Progenitor cell of endocrine pancreas (in vitro differentiated cells): ENCODE measurements around the gene FNBP1. TPM values are rescaled to one million over a fixed set of nuclear protein-coding genes. Genes with fewer than 3 reads are reported as not detected.

Experiments
- DNase-seq: peaks from one replicate; pipeline ENCODE4 v3.0.0; 2021; ENCODE audit warnings: low spot score; ENCODE audit not compliant: unreplicated experiment
- H3K27ac Mint-ChIP-seq: 2 replicates; pipeline ENCODE4 v1.8.0; 2021; ENCODE audit warnings: mild to moderate bottlenecking, moderate library complexity, mixed read lengths
- H3K27me3 Mint-ChIP-seq: 2 replicates; pipeline ENCODE4 v1.8.0; 2021; ENCODE audit warnings: mixed read lengths
- H3K36me3 Mint-ChIP-seq: 2 replicates; pipeline ENCODE4 v1.8.0; 2022; ENCODE audit warnings: mixed read lengths; ENCODE audit not compliant: insufficient read depth
- H3K4me1 Mint-ChIP-seq: 2 replicates; pipeline ENCODE4 v1.8.0; 2021; ENCODE audit warnings: low read depth, mixed read lengths
- H3K4me3 Mint-ChIP-seq: 2 replicates; pipeline ENCODE4 v1.8.0; 2021; ENCODE audit warnings: low read depth, mild to moderate bottlenecking, moderate library complexity, mixed read lengths
- H3K9me3 Mint-ChIP-seq: 2 replicates; pipeline ENCODE4 v1.8.0; 2021; ENCODE audit warnings: low read depth, mixed read lengths
- CTCF ChIP-seq: fragments of 200-600 bp; sonication (generic); IDR thresholded peaks from one replicate; pipeline ENCODE4 v1.5.0; 2021; ENCODE audit warnings: antibody characterized with exemption, mild to moderate bottlenecking; ENCODE audit not compliant: unreplicated experiment
- total RNA-seq: library from RNA; stranded (reverse); gene quantifications from 2 replicates; pipeline ENCODE4 v1.2.1, GENCODE V29; 2021

The FNBP1 gene
- total RNA-seq, 1 donor from 2014 or later, result 44.1 TPM

DNA sequence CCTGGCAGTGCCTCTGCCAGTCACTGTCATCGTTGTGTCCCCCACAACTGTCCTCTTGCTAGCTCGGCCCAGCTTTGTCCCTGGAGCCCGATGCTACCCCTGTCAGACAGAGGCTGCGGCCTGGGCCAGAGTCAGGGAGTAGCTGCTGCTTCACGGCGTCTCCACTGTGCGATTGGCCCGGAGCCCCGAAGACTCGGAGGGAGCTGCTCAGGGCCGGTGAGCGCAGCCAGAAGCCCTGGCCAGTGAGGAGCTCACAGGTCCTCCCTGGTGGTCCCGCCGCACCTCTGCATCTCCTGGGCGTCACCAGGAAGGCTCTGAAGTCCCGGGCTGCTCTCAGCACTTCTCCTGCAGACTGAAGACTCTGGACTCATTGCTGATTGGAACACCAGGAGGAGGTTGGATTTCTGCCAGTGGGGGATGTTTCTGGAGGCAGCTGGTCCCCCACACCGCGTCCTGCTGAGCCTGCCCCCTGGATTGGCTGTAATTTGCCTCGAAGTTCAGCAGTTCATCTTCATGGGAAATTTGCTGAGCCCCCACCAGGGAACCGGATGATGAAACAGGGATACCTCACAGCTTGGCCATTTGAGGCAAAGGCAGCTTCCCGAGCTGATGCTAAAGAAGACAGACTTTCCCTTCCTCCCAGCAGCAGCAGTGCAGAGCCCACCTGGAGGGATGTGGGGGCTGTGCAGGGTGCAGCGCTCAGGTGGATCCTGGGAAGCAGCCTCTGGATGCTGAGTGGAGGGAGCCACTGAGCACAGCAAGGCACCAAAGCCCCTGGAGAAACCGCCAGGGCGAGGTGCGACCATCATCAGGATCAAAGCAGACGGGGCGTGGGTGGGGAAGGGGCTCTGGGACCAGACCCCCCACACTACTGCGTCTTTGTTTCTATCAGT lies 162.1 kb downstream of the FNBP1 start:
- peaks cover 11% of the 10 kb centered on the region for H3K4me1 Mint-ChIP-seq
- H3K27me3 Mint-ChIP-seq, result no peaks in the 10 kb centered on the region
- no peaks in the 10 kb centered on the region for H3K36me3 Mint-ChIP-seq
- no peak overlapping the region for H3K27ac Mint-ChIP-seq
- H3K4me3 Mint-ChIP-seq, result no peak overlapping the region
- no peaks in the 10 kb centered on the region for H3K9me3 Mint-ChIP-seq
- DNase-seq, result no peak
- TF ChIP-seq CTCF, result no peak

DNA sequence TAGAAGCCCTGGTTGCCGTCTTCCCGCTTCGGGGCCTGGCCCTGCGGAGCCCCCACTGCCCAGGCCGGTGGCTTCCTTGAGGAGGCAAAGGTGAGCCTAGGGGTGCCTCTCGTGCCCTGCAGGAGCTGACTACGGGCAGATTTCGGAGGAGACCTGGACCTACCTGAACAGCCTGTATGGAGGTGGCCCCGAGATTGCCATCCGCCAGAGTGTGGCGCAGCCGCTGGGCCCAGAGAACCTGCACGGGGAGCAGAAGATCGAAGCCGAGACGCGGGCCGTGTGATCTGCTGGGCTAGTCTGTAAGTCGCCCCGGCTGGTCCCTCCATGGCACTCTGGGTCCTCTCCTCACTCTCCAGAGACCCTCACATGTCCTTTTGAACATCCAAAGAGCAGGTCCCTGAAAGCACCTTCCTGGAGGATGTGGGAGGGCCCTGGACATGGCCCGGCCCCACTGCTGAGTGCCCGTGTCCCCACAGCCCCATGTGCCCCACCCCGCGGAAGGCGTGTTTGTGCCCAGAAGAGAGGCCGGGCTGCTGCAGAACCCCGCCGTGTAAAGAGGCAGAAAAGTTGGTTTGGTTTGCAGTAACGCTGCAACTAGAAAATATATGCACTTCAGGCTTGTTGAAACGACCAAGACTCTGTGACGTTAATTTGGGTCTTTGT lies 162.9 kb downstream of the FNBP1 start:
- no peak for DNase-seq
- H3K27me3 Mint-ChIP-seq, result no peaks in the 10 kb centered on the region
- H3K4me3 Mint-ChIP-seq, result no peak overlapping the region
- no peak for TF ChIP-seq CTCF
- no peaks in the 10 kb centered on the region for H3K36me3 Mint-ChIP-seq
- no peaks in the 10 kb centered on the region for H3K9me3 Mint-ChIP-seq
- H3K4me1 Mint-ChIP-seq, result peaks cover 10% of the 10 kb centered on the region
- H3K27ac Mint-ChIP-seq, result no peak overlapping the region

- H3K27ac Mint-ChIP-seq, result no peak overlapping the region
- no peak for DNase-seq
- H3K4me3 Mint-ChIP-seq, result no peak overlapping the region
- no peak for TF ChIP-seq CTCF
- H3K27me3 Mint-ChIP-seq, result no peaks in the 10 kb centered on the region
- no peaks in the 10 kb centered on the region for H3K9me3 Mint-ChIP-seq
- H3K4me1 Mint-ChIP-seq, result peaks cover 3% of the 10 kb centered on the region
- peaks cover 1% of the 10 kb centered on the region for H3K36me3 Mint-ChIP-seq
Observed at GRCh38 chr9:129879103-129879699, 163.8 kb downstream of the FNBP1 start.

DNA sequence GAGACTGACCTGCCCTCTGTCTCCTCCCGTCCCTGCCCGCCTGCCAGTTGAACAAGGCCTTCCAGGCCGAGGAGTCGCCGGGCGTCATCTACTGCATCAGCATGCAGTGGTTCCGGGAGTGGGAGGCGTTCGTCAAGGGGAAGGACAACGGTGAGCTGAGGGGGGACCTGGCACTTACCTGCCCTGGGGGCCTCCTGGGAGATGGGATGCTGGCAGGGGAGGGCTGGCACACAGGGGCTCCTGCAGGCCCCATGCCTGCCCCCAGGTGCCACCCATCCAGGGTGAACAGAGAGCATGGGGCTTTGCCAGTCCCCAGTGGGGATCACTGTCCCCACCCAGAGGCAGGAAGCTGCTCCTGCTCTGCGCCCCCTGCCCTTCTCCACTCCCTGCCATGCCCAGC lies 164.7 kb downstream of the FNBP1 start:
- no peaks in the 10 kb centered on the region for H3K4me1 Mint-ChIP-seq
- DNase-seq, result no peak
- no peak overlapping the region for H3K27ac Mint-ChIP-seq
- no peaks in the 10 kb centered on the region for H3K9me3 Mint-ChIP-seq
- TF ChIP-seq CTCF, result no peak
- H3K36me3 Mint-ChIP-seq, result peaks cover 3% of the 10 kb centered on the region
- no peaks in the 10 kb centered on the region for H3K27me3 Mint-ChIP-seq
- no peak overlapping the region for H3K4me3 Mint-ChIP-seq

- H3K4me3 Mint-ChIP-seq, result no peak overlapping the region
- no peaks in the 10 kb centered on the region for H3K4me1 Mint-ChIP-seq
- peaks cover 4% of the 10 kb centered on the region for H3K36me3 Mint-ChIP-seq
- no peak for TF ChIP-seq CTCF
- no peaks in the 10 kb centered on the region for H3K27me3 Mint-ChIP-seq
- DNase-seq, result no peak
- H3K27ac Mint-ChIP-seq, result no peak overlapping the region
- no peaks in the 10 kb centered on the region for H3K9me3 Mint-ChIP-seq
Observed at GRCh38 chr9:129876815-129877214, 166.2 kb downstream of the FNBP1 start.
